Prostate gland (tissue), 2 donors: ENCODE data around the gene CCNF. TPM values are rescaled to one million over a fixed set of nuclear protein-coding genes. Genes with fewer than 3 reads are reported as not detected.

Source experiments
- DNase-seq: peaks from one replicate; pipeline ENCODE4 v3.0.0-alpha.2; 2019; ENCODE audit warnings: low spot score
- H3K27ac ChIP-seq, 2 donors: fragments of 200-600 bp; sonication (generic); 2 replicates each; pipeline ENCODE4 v1.5.1; 2017 to 2019
- H3K27me3 ChIP-seq: fragments of 200-600 bp; sonication (generic); replicated peaks from 2 replicates; pipeline ENCODE4 v1.5.1; 2019; ENCODE audit not compliant: insufficient read depth
- H3K36me3 ChIP-seq, 2 donors: fragments of 200-600 bp; sonication (generic); 1 replicate in 1 of 2; 2 replicates in 1 of 2; pipeline versions ENCODE4 v1.5.1 to v1.8.1; 2017 to 2019
- H3K4me1 ChIP-seq: fragments of 200-600 bp; sonication (generic); replicated peaks from 2 replicates; pipeline ENCODE4 v1.5.1; 2019
- H3K4me3 ChIP-seq, 2 donors: fragments of 200-600 bp; sonication (generic); 2 replicates each; pipeline ENCODE4 v1.5.1; 2017 to 2019
- H3K9me3 ChIP-seq: fragments of 200-600 bp; sonication (generic); 2 replicates; pipeline ENCODE4 v1.5.1; 2017
- CTCF ChIP-seq, 4 experiments: fragments of 200-600 bp in 2 of 4; fragments of 450-650 bp in 2 of 4; sonication (generic) in 2 of 4; IDR thresholded peaks; 1 replicate in 3 of 4; 2 replicates in 1 of 4; pipeline ENCODE4 v1.5.1; 2016 to 2019; ENCODE audit warnings: antibody characterized with exemption in 4 of 4, mild to moderate bottlenecking in 2 of 4, moderate library complexity in 2 of 4
- POLR2A ChIP-seq: fragments of 450-650 bp; IDR thresholded peaks from one replicate; pipeline ENCODE4 v1.6.1; 2016; ENCODE audit warnings: antibody characterized with exemption, mild to moderate bottlenecking
- POLR2AphosphoS5 ChIP-seq: sonication (generic); formaldehyde crosslinking; IDR thresholded peaks from one replicate; pipeline ENCODE4 v1.6.1; 2017; ENCODE audit warnings: antibody characterized with exemption
- WGBS: methylation state at CpG from one replicate; pipeline ENCODE4 v1.1.5; 2018; 5-methylcytosine and 5-hydroxymethylcytosine counted together
- intact Hi-C: fragments of 100-400 bp; cut with DNase I; formaldehyde crosslinking; loops from one replicate; pipeline ENCODE4 v1.14.2; 2022
- total RNA-seq, 2 donors: library from RNA; depleted of rRNA; stranded (reverse); fragments of >200 nt; gene quantifications; one replicate each; pipeline ENCODE4 v1.1.0, GENCODE V29; 2016

The CCNF gene
- total RNA-seq, 2 donors from 2014 or later: 7.3 to 8.0 TPM

GRCh38 chr16:2493605-2494004, 64.4 kb downstream of the CCNF start:
- intact Hi-C loops: no loop called here
- DNase-seq: no peak
- Histone ChIP-seq H3K27ac (no peak overlapping the region), H3K27me3 (no peaks in the 10 kb centered on the region), H3K36me3 (no peaks in the 10 kb centered on the region), H3K4me1 (peaks cover 2% of the 10 kb centered on the region), H3K4me3 (no peak overlapping the region), H3K9me3 (no peaks in the 10 kb centered on the region)
- 87% methylated on average over 6 of the region's 6 CpGs for WGBS
- TF ChIP-seq CTCF (IDR thresholded peaks at IDR 0.05) (no peak), POLR2AphosphoS5 (no peak), POLR2A (no peak)

- TF ChIP-seq CTCF (IDR thresholded peaks at IDR 0.05) (no peak), POLR2AphosphoS5 (no peak), POLR2A (no peak)
- Histone ChIP-seq H3K9me3 (no peaks in the 10 kb centered on the region), H3K4me1 (peaks cover 8% of the 10 kb centered on the region), H3K27me3 (no peaks in the 10 kb centered on the region), H3K27ac (no peak overlapping the region), H3K36me3 (no peaks in the 10 kb centered on the region), H3K4me3 (no peak overlapping the region)
- intact Hi-C loops: loop anchor here (5.0 kb wide), 1 partner anchor 67 kb away; the partner anchor contains the start of gene CCNF
- WGBS: 91% methylated on average over 5 of the region's 5 CpGs
- no peak for DNase-seq
These were observed 65.4 kb downstream of the CCNF start for GRCh38 chr16:2494616-2495015.

GRCh38 chr16:2495041-2495440, 65.8 kb downstream of the CCNF start:
- no peaks in the 10 kb centered on the region for H3K36me3 ChIP-seq

GRCh38 chr16:2496223-2497115, 67.2 kb downstream of the CCNF start:
- no peaks in the 10 kb centered on the region for H3K27me3 ChIP-seq
- intact Hi-C loops: loop anchor here (5.0 kb wide), 1 partner anchor 69 kb away; the partner anchor contains the start of gene CCNF
- H3K4me3 ChIP-seq: no peak overlapping the region
- TF ChIP-seq POLR2AphosphoS5 (no peak), CTCF (IDR thresholded peaks at IDR 0.05) (no peak)
- H3K36me3 ChIP-seq: no peaks in the 10 kb centered on the region
- no peaks in the 10 kb centered on the region for H3K9me3 ChIP-seq
- WGBS: 89% methylated on average over 62 of the region's 62 CpGs
- peaks cover 10% of the 10 kb centered on the region for H3K4me1 ChIP-seq
- no peak for DNase-seq
- H3K27ac ChIP-seq: peak overlapping the region in 1 of 2 donors; percentile 68

More at GRCh38 chr16:2495041-2495440, 65.8 kb downstream of the CCNF start:
- intact Hi-C loops: loop anchor here (5.0 kb wide), 1 partner anchor 68 kb away; the partner anchor contains the start of gene CCNF
- Histone ChIP-seq H3K27me3 (no peaks in the 10 kb centered on the region), H3K27ac (no peak overlapping the region), H3K4me1 (peaks cover 8% of the 10 kb centered on the region), H3K9me3 (no peaks in the 10 kb centered on the region), H3K4me3 (no peak overlapping the region)
- no peak for DNase-seq
- TF ChIP-seq CTCF (IDR thresholded peaks at IDR 0.05) (no peak), POLR2AphosphoS5 (no peak), POLR2A (no peak)
- WGBS: 85% methylated on average over 5 of the region's 5 CpGs
